CD4-positive, alpha-beta T cell treated with Interleukin-17A for 4 hours (primary cell): Measurements from ENCODE around the gene UNC5A.

Experiments used
- DNase-seq: peaks from one replicate; pipeline ENCODE4 v3.0.0-alpha.2; 2020; ENCODE audit warnings: mixed read lengths

The UNC5A gene

GRCh38 chr5:176822041-176822792 lies 11.9 kb downstream of the UNC5A start:
- no peak for DNase-seq

- no peak for DNase-seq
Measured at GRCh38 chr5:176822793-176823481, 12.6 kb downstream of the UNC5A start.

GRCh38 chr5:176823869-176824412 lies 13.6 kb downstream of the UNC5A start:
- no peak for DNase-seq

- DNase-seq, result no peak
Measured at GRCh38 chr5:176824604-176825003, 14.2 kb downstream of the UNC5A start.

- no peak for DNase-seq
Measured at GRCh38 chr5:176825234-176825633, 14.9 kb downstream of the UNC5A start.

GRCh38 chr5:176825957-176826356 lies 15.6 kb downstream of the UNC5A start:
- DNase-seq, result no peak

GRCh38 chr5:176827736-176828414 lies 17.5 kb downstream of the UNC5A start:
- no peak for DNase-seq

GRCh38 chr5:176829320-176829719 lies 19.0 kb downstream of the UNC5A start:
- DNase-seq, result no peak

GRCh38 chr5:176830422-176830994 lies 20.1 kb downstream of the UNC5A start:
- DNase-seq, result no peak

GRCh38 chr5:176830995-176831423 lies 20.6 kb downstream of the UNC5A start:
- no peak for DNase-seq

- no peak for DNase-seq
Measured at GRCh38 chr5:176831425-176831824, 21.1 kb downstream of the UNC5A start.

GRCh38 chr5:176832162-176832561 lies 21.8 kb downstream of the UNC5A start:
- no peak for DNase-seq

- no peak for DNase-seq
Measured at GRCh38 chr5:176833286-176833685, 22.9 kb downstream of the UNC5A start.

GRCh38 chr5:176835918-176836317 lies 25.6 kb downstream of the UNC5A start:
- no peak for DNase-seq

- no peak for DNase-seq
Measured at GRCh38 chr5:176836811-176837706, 26.7 kb downstream of the UNC5A start.

- DNase-seq, result peak; percentile 66
Measured at GRCh38 chr5:176837707-176838115, 27.4 kb downstream of the UNC5A start.

GRCh38 chr5:176843673-176844072 lies 33.3 kb downstream of the UNC5A start:
- DNase-seq, result no peak

- no peak for DNase-seq
Measured at GRCh38 chr5:176844281-176844680, 33.9 kb downstream of the UNC5A start.

GRCh38 chr5:176844706-176845391 lies 34.5 kb downstream of the UNC5A start:
- no peak for DNase-seq

- DNase-seq, result no peak
Measured at GRCh38 chr5:176845392-176845713, 35.0 kb downstream of the UNC5A start.

- no peak for DNase-seq
Measured at GRCh38 chr5:176846335-176847140, 36.2 kb downstream of the UNC5A start.
